ENCODE results near the gene PLCG2.
"Not testable (repeated sequence)": the region's sequence is repeated elsewhere in the genome, so short reads cannot be mapped to it uniquely, and the experiment has no call there.

PLCG2 gene

GRCh38 chr16:81956213-81956948 lies 177.3 kb downstream of the PLCG2 start:
- DNase-seq, result no peak
- H3K4me1 Mint-ChIP-seq (ENCODE audit: low read depth in 2 of 2), result no peaks in the 10 kb centered on the region
- H3K4me3 Mint-ChIP-seq, result no peak overlapping the region
- ATAC-seq (replicated peaks), result no peak
- H3K27ac Mint-ChIP-seq, result no peak overlapping the region
- H3K27me3 Mint-ChIP-seq, result no peaks in the 10 kb centered on the region
- no peaks in the 10 kb centered on the region for H3K36me3 Mint-ChIP-seq (ENCODE audit: insufficient read depth)
- H3K9me3 Mint-ChIP-seq, result peaks cover 0 to 3% of the 10 kb centered on the region in 2 donors

DNA sequence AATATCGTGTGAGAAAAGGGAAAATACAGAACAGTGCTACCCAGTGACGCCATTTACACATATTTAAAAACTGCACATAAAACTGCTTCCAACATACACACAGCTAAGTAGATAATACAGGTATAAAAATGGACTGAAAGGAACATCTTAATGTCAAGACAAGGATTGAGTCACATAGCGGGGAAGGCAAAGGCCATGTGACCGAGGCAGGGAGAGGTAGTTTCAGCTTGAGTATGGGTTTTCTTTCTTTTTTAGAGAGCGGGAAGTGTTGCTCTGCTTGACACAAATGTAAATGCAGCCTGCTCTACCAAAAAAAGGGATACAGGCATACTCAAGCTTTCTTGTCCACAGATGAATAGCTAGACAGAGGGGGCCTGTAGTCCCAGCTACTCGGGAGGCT lies 185.7 kb downstream of the PLCG2 start:
- Mint-ChIP-seq H3K36me3 (ENCODE audit: insufficient read depth) (no peaks in the 10 kb centered on the region), H3K4me3 (no peak overlapping the region), H3K27me3 (peaks cover 8 to 15% of the 10 kb centered on the region in 2 donors), H3K4me1 (ENCODE audit: low read depth in 2 of 2) (no peaks in the 10 kb centered on the region), H3K27ac (no peak overlapping the region), H3K9me3 (peaks cover 0 to 3% of the 10 kb centered on the region in 2 donors)
- ATAC-seq (replicated peaks) (no peak), DNase-seq (no peak)

- peaks cover 0 to 5% of the 10 kb centered on the region in 2 donors for H3K9me3 Mint-ChIP-seq
- no peak overlapping the region for H3K4me3 Mint-ChIP-seq
- no peak for ATAC-seq (replicated peaks)
- DNase-seq, result no peak
- no peaks in the 10 kb centered on the region for H3K4me1 Mint-ChIP-seq (ENCODE audit: low read depth in 2 of 2)
- no peak overlapping the region for H3K27ac Mint-ChIP-seq
- H3K27me3 Mint-ChIP-seq, result peaks cover 20 to 27% of the 10 kb centered on the region in 2 donors
- H3K36me3 Mint-ChIP-seq (ENCODE audit: insufficient read depth), result no peaks in the 10 kb centered on the region
Observed at GRCh38 chr16:81967358-81967757, 188.3 kb downstream of the PLCG2 start.

GRCh38 chr16:81971853-81972252 lies 192.8 kb downstream of the PLCG2 start:
- no peak overlapping the region for H3K4me3 Mint-ChIP-seq
- peaks cover 39 to 42% of the 10 kb centered on the region in 2 donors for H3K27me3 Mint-ChIP-seq
- ATAC-seq (replicated peaks) (no peak), DNase-seq (no peak)
- H3K27ac Mint-ChIP-seq, result no peak overlapping the region
- no peaks in the 10 kb centered on the region for H3K36me3 Mint-ChIP-seq (ENCODE audit: insufficient read depth)
- no peaks in the 10 kb centered on the region for H3K4me1 Mint-ChIP-seq (ENCODE audit: low read depth in 2 of 2)
- H3K9me3 Mint-ChIP-seq, result peaks cover 6 to 7% of the 10 kb centered on the region in 2 donors

DNA sequence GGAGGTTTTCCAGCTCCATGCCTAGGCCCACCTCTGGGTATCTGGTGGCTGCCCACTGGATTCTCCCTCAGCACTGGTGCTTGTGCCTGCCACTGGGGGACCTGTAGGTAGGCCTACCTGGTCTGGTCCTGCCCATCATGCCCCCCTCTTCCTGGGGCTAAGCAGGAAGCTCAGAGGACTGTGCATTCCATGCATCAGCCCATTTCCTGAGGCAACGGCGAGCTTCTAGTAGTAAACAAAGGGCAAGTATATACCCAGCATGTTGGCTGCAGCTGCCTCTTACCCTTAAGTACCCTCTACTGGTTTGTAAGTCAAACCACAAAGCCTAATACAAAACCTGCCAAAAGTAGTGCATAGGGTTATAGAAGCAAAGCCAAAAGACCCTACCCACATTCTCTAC lies 194.6 kb downstream of the PLCG2 start:
- H3K4me3 Mint-ChIP-seq, result no peak overlapping the region
- no peaks in the 10 kb centered on the region for H3K36me3 Mint-ChIP-seq (ENCODE audit: insufficient read depth)
- no peak overlapping the region for H3K27ac Mint-ChIP-seq
- H3K9me3 Mint-ChIP-seq, result peaks cover 6 to 7% of the 10 kb centered on the region in 2 donors
- H3K4me1 Mint-ChIP-seq (ENCODE audit: low read depth in 2 of 2), result no peaks in the 10 kb centered on the region
- H3K27me3 Mint-ChIP-seq, result peaks cover 43 to 46% of the 10 kb centered on the region in 2 donors
- DNase-seq (no peak), ATAC-seq (replicated peaks) (no peak)

GRCh38 chr16:81975637-81976036 lies 196.5 kb downstream of the PLCG2 start:
- DNase-seq (no peak), ATAC-seq (replicated peaks) (no peak)
- Mint-ChIP-seq H3K27me3 (peaks cover 31 to 38% of the 10 kb centered on the region in 2 donors), H3K4me3 (no peak overlapping the region), H3K9me3 (peaks cover 6 to 7% of the 10 kb centered on the region in 2 donors), H3K36me3 (ENCODE audit: insufficient read depth) (no peaks in the 10 kb centered on the region), H3K4me1 (ENCODE audit: low read depth in 2 of 2) (no peaks in the 10 kb centered on the region), H3K27ac (no peak overlapping the region)

GRCh38 chr16:81977335-81977942 lies 198.3 kb downstream of the PLCG2 start:
- peaks cover 25 to 26% of the 10 kb centered on the region in 2 donors for H3K27me3 Mint-ChIP-seq
- H3K4me3 Mint-ChIP-seq; H3K27ac Mint-ChIP-seq; H3K4me1 Mint-ChIP-seq (ENCODE audit: low read depth in 2 of 2); H3K9me3 Mint-ChIP-seq; ATAC-seq (replicated peaks); H3K36me3 Mint-ChIP-seq (ENCODE audit: insufficient read depth); DNase-seq: not testable (repeated sequence)

DNA sequence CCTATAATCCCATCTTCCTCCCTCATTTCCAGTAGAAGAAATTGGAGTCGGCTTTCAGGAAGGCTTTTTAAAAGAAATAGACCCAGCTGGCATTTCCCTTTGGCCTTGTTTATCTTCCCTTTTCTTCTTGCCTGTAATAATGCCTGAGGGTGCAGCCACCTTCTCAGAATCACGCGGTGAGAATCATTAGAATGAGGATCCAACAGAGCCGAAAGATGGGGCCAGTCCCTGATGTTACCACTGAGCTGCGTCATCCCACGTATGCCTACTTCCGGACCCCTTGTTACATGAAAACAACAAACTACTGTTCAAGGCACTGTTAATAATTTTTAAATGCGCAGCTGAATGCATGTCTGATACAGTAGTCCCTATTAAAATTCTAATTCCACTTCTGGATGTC lies 208.0 kb downstream of the PLCG2 start:
- no peak for DNase-seq

GRCh38 chr16:81987706-81988105 lies 208.6 kb downstream of the PLCG2 start:
- ATAC-seq (replicated peaks) (no peak), DNase-seq (no peak)
- no peaks in the 10 kb centered on the region for H3K4me1 Mint-ChIP-seq (ENCODE audit: low read depth in 2 of 2)
- H3K27ac Mint-ChIP-seq, result no peak overlapping the region
- H3K4me3 Mint-ChIP-seq, result no peak overlapping the region
- no peaks in the 10 kb centered on the region for H3K9me3 Mint-ChIP-seq
- no peaks in the 10 kb centered on the region for H3K36me3 Mint-ChIP-seq (ENCODE audit: insufficient read depth)
- H3K27me3 Mint-ChIP-seq, result peaks cover 21 to 25% of the 10 kb centered on the region in 2 donors

More for the DNA sequence above, 208.0 kb downstream of the PLCG2 start:
- Mint-ChIP-seq H3K4me1 (ENCODE audit: low read depth in 2 of 2) (no peaks in the 10 kb centered on the region), H3K9me3 (no peaks in the 10 kb centered on the region), H3K36me3 (ENCODE audit: insufficient read depth) (no peaks in the 10 kb centered on the region), H3K27ac (no peak overlapping the region), H3K4me3 (no peak overlapping the region), H3K27me3 (peaks cover 21 to 25% of the 10 kb centered on the region in 2 donors)
- no peak for ATAC-seq (replicated peaks)

DNA sequence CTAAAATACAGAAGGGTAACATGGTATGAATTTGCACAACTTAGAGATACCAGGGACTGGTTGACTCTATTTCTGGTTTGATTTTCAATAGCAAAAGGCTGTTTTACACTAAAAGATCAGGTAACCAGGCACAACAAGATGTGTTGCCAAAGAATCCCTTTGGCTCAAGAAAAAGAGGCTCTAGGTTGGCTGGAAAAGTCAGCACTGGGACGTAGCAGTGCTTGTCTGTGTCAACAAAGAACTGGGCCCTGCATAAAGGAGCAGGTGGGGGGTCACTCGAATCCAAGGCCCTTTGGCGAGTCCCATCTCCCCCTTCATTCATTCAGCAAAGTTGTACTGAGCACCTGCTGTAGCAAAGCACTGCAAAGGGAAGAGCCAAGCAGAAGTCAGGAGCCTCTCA lies 213.8 kb downstream of the PLCG2 start:
- no peaks in the 10 kb centered on the region for H3K9me3 Mint-ChIP-seq
- H3K4me3 Mint-ChIP-seq, result no peak overlapping the region
- H3K27me3 Mint-ChIP-seq, result no peaks in the 10 kb centered on the region
- H3K27ac Mint-ChIP-seq, result no peak overlapping the region
- no peak for DNase-seq
- H3K4me1 Mint-ChIP-seq (ENCODE audit: low read depth in 2 of 2), result no peaks in the 10 kb centered on the region
- H3K36me3 Mint-ChIP-seq (ENCODE audit: insufficient read depth), result no peaks in the 10 kb centered on the region
- ATAC-seq (replicated peaks), result no peak

- Mint-ChIP-seq H3K9me3 (no peaks in the 10 kb centered on the region), H3K4me1 (ENCODE audit: low read depth in 2 of 2) (no peaks in the 10 kb centered on the region), H3K27me3 (no peaks in the 10 kb centered on the region), H3K4me3 (no peak overlapping the region), H3K27ac (no peak overlapping the region), H3K36me3 (ENCODE audit: insufficient read depth) (peaks cover 5% of the 10 kb centered on the region)
- DNase-seq (no peak), ATAC-seq (replicated peaks) (no peak)
Observed at GRCh38 chr16:81994485-81994884, 215.4 kb downstream of the PLCG2 start.

DNA sequence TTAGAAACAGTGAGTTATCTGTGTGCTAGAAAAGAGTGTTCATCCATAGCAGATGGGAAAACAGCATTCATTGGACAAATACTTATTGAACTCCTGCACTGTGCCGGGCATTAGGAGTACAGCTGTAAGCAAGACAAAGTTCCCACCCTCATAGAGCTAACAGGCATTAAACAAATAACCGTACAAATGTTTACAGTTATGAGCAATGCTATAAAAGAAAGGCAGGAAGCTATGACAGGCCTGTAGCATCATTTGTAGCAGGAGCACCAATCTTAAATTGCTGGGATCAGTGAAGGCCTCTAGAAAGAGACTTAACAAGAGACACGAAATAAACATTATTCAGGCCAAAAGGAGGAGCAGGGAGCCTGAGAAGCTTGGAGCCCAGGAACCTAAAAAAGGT lies 216.6 kb downstream of the PLCG2 start:
- Mint-ChIP-seq H3K36me3 (ENCODE audit: insufficient read depth) (peaks cover 9% of the 10 kb centered on the region), H3K27ac (peak overlapping the region in 1 of 2 donors; percentile 27), H3K4me1 (ENCODE audit: low read depth in 2 of 2) (no peaks in the 10 kb centered on the region), H3K9me3 (no peaks in the 10 kb centered on the region), H3K27me3 (no peaks in the 10 kb centered on the region), H3K4me3 (no peak overlapping the region)
- ATAC-seq (replicated peaks), result no peak
- no peak for DNase-seq

- no peaks in the 10 kb centered on the region for H3K9me3 Mint-ChIP-seq
- no peak for ATAC-seq (replicated peaks)
- DNase-seq, result no peak
- no peak overlapping the region for H3K27ac Mint-ChIP-seq
- no peaks in the 10 kb centered on the region for H3K27me3 Mint-ChIP-seq
- peaks cover 0 to under 1% of the 10 kb centered on the region in 2 donors for H3K4me1 Mint-ChIP-seq (ENCODE audit: low read depth in 2 of 2)
- H3K36me3 Mint-ChIP-seq (ENCODE audit: insufficient read depth), result peaks cover 11% of the 10 kb centered on the region
- H3K4me3 Mint-ChIP-seq, result no peak overlapping the region
Observed at GRCh38 chr16:81996664-81997509, 217.8 kb downstream of the PLCG2 start.

All from effector memory CD8-positive, alpha-beta T cell (primary cell).